ENCODE data around the gene APP.

The APP gene

DNA sequence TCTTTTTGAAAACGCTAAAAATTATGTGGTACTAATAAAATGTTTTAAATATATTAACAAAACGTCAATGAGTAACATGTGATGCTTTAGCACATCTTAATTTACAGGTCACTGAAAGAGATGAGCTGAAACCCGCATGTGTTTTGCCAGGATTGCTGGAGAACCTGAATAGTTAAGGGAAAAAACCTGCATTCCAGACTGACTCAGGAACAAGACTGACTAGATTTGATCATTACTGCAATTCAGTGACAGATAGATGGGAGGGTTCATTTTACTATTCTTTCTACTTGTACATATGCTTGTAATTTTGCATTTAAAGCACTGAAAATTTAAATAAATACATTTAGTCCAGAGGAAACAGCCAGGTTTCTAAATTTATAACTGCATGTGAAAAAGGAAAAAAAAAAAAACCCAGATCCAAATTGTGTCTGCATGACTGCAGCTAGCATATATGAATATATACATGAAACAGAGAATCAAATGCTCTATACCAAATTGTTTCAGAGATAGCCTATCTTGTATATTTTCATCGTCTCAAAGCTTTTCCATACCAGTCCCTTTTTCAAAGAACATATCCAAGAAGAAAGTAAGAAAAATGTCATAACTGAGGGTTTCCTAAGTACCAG, 71.7 kb downstream of the APP start:
- Histone ChIP-seq H3K27me3 (ENCODE audit: insufficient read depth, low read length, poor library complexity, severe bottlenecking) (no peaks in the 10 kb centered on the region), H3F3A (ENCODE audit: low read depth) (no peaks in the 10 kb centered on the region), H3K4me1 (ENCODE audit: insufficient read depth, low read length, poor library complexity, severe bottlenecking) (no peaks in the 10 kb centered on the region), H3K9me2 (replicated peaks; ENCODE audit: low read depth, low read length) (no peaks in the 10 kb centered on the region), H4K20me1 (ENCODE audit: insufficient read depth, low read length, poor library complexity, severe bottlenecking) (no peaks in the 10 kb centered on the region), H3K36me3 (ENCODE audit: insufficient read depth, low read length) (no peaks in the 10 kb centered on the region), H3K4me2 (ENCODE audit: low read depth, low read length, poor library complexity, severe bottlenecking) (no peak overlapping the region), H3K79me2 (ENCODE audit: insufficient read depth, low read length) (no peaks in the 10 kb centered on the region), H3K9me3 (ENCODE audit: insufficient read depth, low read depth, low read length) (no peaks in the 10 kb centered on the region), H3K9ac (ENCODE audit: low read depth, low read length, poor library complexity, severe bottlenecking) (no peak overlapping the region), H2AFZ (ENCODE audit: low read length) (no peak overlapping the region), H3K4me3 (ENCODE audit: low read length, poor library complexity, severe bottlenecking) (no peak overlapping the region)
- TF ChIP-seq EZH2phosphoT487 (IDR thresholded peaks at IDR 0.05; ENCODE audit: borderline replicate concordance): no peak
- TF ChIP-seq, protein P1, sequence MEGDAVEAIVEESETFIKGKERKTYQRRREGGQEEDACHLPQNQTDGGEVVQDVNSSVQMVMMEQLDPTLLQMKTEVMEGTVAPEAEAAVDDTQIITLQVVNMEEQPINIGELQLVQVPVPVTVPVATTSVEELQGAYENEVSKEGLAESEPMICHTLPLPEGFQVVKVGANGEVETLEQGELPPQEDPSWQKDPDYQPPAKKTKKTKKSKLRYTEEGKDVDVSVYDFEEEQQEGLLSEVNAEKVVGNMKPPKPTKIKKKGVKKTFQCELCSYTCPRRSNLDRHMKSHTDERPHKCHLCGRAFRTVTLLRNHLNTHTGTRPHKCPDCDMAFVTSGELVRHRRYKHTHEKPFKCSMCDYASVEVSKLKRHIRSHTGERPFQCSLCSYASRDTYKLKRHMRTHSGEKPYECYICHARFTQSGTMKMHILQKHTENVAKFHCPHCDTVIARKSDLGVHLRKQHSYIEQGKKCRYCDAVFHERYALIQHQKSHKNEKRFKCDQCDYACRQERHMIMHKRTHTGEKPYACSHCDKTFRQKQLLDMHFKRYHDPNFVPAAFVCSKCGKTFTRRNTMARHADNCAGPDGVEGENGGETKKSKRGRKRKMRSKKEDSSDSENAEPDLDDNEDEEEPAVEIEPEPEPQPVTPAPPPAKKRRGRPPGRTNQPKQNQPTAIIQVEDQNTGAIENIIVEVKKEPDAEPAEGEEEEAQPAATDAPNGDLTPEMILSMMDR (conservative IDR thresholded peaks at IDR 0.05; ENCODE audit: low read length): no peak

DNA sequence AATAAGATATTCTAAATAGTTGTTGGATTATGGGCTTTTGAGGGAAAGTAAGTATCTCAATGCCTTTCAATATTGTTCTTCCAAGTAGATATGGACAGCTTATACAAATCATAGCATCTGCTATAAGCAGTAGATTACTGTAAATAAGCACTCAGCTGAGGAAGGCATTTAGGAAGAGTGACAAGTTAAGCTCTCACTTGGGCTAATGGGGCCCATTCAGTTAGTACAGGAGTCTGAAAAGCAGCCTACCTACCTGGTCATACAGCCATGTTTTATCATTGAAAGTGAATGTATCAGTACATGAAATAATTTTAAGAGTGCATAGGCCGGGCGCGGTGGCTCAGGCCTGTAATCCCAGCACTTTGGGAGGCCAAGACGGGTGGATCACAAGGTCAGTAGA, 73.1 kb downstream of the APP start:
- no peaks in the 10 kb centered on the region for H3K9me3 ChIP-seq (ENCODE audit: insufficient read depth, low read depth, low read length)
- no peak overlapping the region for H3K4me2 ChIP-seq (ENCODE audit: low read depth, low read length, poor library complexity, severe bottlenecking)
- no peak overlapping the region for H3K4me3 ChIP-seq (ENCODE audit: low read length, poor library complexity, severe bottlenecking)
- H3K36me3 ChIP-seq (ENCODE audit: insufficient read depth, low read length): no peaks in the 10 kb centered on the region
- H4K20me1 ChIP-seq (ENCODE audit: insufficient read depth, low read length, poor library complexity, severe bottlenecking): no peaks in the 10 kb centered on the region
- no peak overlapping the region for H2AFZ ChIP-seq (ENCODE audit: low read length)
- no peaks in the 10 kb centered on the region for H3K27me3 ChIP-seq (ENCODE audit: insufficient read depth, low read length, poor library complexity, severe bottlenecking)
- no peaks in the 10 kb centered on the region for H3K79me2 ChIP-seq (ENCODE audit: insufficient read depth, low read length)
- no peak for TF ChIP-seq EZH2phosphoT487 (IDR thresholded peaks at IDR 0.05; ENCODE audit: borderline replicate concordance)
- TF ChIP-seq, protein P1 (conservative IDR thresholded peaks at IDR 0.05; ENCODE audit: low read length): no peak
- no peaks in the 10 kb centered on the region for H3K4me1 ChIP-seq (ENCODE audit: insufficient read depth, low read length, poor library complexity, severe bottlenecking)
- H3K9me2 ChIP-seq (replicated peaks; ENCODE audit: low read depth, low read length): no peaks in the 10 kb centered on the region
- no peak overlapping the region for H3K9ac ChIP-seq (ENCODE audit: low read depth, low read length, poor library complexity, severe bottlenecking)
- no peaks in the 10 kb centered on the region for H3F3A ChIP-seq (ENCODE audit: low read depth)

- no peaks in the 10 kb centered on the region for H3K9me3 ChIP-seq (ENCODE audit: insufficient read depth, low read depth, low read length)
- no peak overlapping the region for H3K9ac ChIP-seq (ENCODE audit: low read depth, low read length, poor library complexity, severe bottlenecking)
- H3K4me1 ChIP-seq (ENCODE audit: insufficient read depth, low read length, poor library complexity, severe bottlenecking): no peaks in the 10 kb centered on the region
- no peaks in the 10 kb centered on the region for H3K36me3 ChIP-seq (ENCODE audit: insufficient read depth, low read length)
- no peaks in the 10 kb centered on the region for H3K9me2 ChIP-seq (replicated peaks; ENCODE audit: low read depth, low read length)
- H3K4me3 ChIP-seq (ENCODE audit: low read length, poor library complexity, severe bottlenecking): no peak overlapping the region
- TF ChIP-seq EZH2phosphoT487 (IDR thresholded peaks at IDR 0.05; ENCODE audit: borderline replicate concordance): no peak
- TF ChIP-seq, protein P1 (conservative IDR thresholded peaks at IDR 0.05; ENCODE audit: low read length): no peak
- H3K79me2 ChIP-seq (ENCODE audit: insufficient read depth, low read length): no peaks in the 10 kb centered on the region
- no peaks in the 10 kb centered on the region for H3F3A ChIP-seq (ENCODE audit: low read depth)
- no peaks in the 10 kb centered on the region for H3K27me3 ChIP-seq (ENCODE audit: insufficient read depth, low read length, poor library complexity, severe bottlenecking)
- H2AFZ ChIP-seq (ENCODE audit: low read length): no peak overlapping the region
- no peaks in the 10 kb centered on the region for H4K20me1 ChIP-seq (ENCODE audit: insufficient read depth, low read length, poor library complexity, severe bottlenecking)
- H3K4me2 ChIP-seq (ENCODE audit: low read depth, low read length, poor library complexity, severe bottlenecking): no peak overlapping the region
These were observed 73.8 kb downstream of the APP start for GRCh38 chr21:26096494-26097371.

All from Loucy (cell line).